ENCODE data around the gene MAML1. TPM values are rescaled to one million over a fixed set of nuclear protein-coding genes. Genes with fewer than 3 reads are reported as not detected.

MAML1 gene
- total RNA-seq, 1 donor from 2014 or later = 26.0 TPM

DNA sequence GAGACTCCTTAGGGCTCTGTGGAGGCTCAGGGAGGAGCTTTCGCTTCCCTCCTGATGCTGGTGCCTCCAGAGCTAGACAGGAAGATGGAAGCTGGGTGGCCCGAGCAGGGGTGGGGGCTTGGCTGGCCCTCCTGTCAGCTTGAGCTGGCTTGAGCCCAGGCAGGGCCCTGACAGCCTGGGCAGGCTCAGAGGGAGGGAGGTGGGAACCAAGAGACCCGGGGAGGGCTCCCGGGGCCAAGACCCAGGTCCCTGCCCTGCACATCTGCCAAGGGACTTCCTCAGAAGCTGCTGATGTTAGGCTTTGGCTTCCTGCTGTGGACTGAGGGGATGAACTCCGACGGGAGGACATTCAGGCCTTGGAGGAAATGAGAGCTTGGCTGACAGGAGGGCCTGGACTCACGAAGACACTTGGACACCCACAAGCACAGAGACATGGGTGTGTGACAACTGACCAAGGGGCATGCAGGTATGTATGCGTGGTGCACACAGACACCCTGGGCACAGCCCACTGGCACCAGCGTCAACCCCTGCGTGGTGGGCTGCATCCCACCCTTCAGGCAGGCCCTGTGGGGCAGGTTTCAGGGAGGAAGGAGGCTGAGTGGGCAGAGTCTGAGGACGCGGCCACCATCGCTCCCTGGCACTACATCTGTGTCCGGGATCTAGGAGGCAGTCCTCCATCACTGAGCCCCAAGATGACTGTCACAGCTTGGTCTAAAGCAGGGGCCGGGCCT is 59.4 kb downstream of the MAML1 start:
- H3K9me3 ChIP-seq (ENCODE audit: insufficient read depth, low read depth, low read length) = no peaks in the 10 kb centered on the region
- FAIRE-seq (no peak), DNase-seq (ENCODE audit: low read depth) (no peak)
- H3K27ac Mint-ChIP-seq (ENCODE audit: unreplicated experiment) = no peak overlapping the region
- H3K4me1 ChIP-seq (ENCODE audit: insufficient read depth, low read length) = peaks cover 15% of the 10 kb centered on the region
- H4K20me1 ChIP-seq (ENCODE audit: insufficient read depth, low read length) = peaks cover 10% of the 10 kb centered on the region
- no peaks in the 10 kb centered on the region for H3K9me3 Mint-ChIP-seq (ENCODE audit: unreplicated experiment)
- TF ChIP-seq, protein P1, sequence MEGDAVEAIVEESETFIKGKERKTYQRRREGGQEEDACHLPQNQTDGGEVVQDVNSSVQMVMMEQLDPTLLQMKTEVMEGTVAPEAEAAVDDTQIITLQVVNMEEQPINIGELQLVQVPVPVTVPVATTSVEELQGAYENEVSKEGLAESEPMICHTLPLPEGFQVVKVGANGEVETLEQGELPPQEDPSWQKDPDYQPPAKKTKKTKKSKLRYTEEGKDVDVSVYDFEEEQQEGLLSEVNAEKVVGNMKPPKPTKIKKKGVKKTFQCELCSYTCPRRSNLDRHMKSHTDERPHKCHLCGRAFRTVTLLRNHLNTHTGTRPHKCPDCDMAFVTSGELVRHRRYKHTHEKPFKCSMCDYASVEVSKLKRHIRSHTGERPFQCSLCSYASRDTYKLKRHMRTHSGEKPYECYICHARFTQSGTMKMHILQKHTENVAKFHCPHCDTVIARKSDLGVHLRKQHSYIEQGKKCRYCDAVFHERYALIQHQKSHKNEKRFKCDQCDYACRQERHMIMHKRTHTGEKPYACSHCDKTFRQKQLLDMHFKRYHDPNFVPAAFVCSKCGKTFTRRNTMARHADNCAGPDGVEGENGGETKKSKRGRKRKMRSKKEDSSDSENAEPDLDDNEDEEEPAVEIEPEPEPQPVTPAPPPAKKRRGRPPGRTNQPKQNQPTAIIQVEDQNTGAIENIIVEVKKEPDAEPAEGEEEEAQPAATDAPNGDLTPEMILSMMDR (IDR thresholded peaks at IDR 0.05; ENCODE audit: insufficient read depth, low read depth, low read length) = no peak
- TF ChIP-seq EZH2 (IDR thresholded peaks at IDR 0.05; ENCODE audit: insufficient read depth, low read length) = no peak
- no peak overlapping the region for H3K4me3 ChIP-seq (ENCODE audit: insufficient read depth, low read depth, low read length)
- H2AFZ ChIP-seq (ENCODE audit: low read depth, low read length) = no peak overlapping the region
- no peaks in the 10 kb centered on the region for H3K27me3 ChIP-seq (ENCODE audit: insufficient read depth, low read length)
- H3K4me1 Mint-ChIP-seq (ENCODE audit: low read depth, unreplicated experiment) = peaks cover 4% of the 10 kb centered on the region
- H3K9ac ChIP-seq (ENCODE audit: low read length) = no peak overlapping the region
- H3K4me3 Mint-ChIP-seq (ENCODE audit: unreplicated experiment) = no peak overlapping the region
- no peaks in the 10 kb centered on the region for H3K36me3 ChIP-seq (ENCODE audit: insufficient read depth, low read length)
- no peak overlapping the region for H3K27ac ChIP-seq (ENCODE audit: low read depth, low read length)
- no peak overlapping the region for H3K4me2 ChIP-seq (ENCODE audit: low read length)
- H3K27me3 Mint-ChIP-seq (ENCODE audit: low read depth, unreplicated experiment) = no peaks in the 10 kb centered on the region
- H3K36me3 Mint-ChIP-seq (ENCODE audit: low read depth, unreplicated experiment) = peaks cover 3% of the 10 kb centered on the region
- no peaks in the 10 kb centered on the region for H3K79me2 ChIP-seq (ENCODE audit: insufficient read depth, low read length)

DNA sequence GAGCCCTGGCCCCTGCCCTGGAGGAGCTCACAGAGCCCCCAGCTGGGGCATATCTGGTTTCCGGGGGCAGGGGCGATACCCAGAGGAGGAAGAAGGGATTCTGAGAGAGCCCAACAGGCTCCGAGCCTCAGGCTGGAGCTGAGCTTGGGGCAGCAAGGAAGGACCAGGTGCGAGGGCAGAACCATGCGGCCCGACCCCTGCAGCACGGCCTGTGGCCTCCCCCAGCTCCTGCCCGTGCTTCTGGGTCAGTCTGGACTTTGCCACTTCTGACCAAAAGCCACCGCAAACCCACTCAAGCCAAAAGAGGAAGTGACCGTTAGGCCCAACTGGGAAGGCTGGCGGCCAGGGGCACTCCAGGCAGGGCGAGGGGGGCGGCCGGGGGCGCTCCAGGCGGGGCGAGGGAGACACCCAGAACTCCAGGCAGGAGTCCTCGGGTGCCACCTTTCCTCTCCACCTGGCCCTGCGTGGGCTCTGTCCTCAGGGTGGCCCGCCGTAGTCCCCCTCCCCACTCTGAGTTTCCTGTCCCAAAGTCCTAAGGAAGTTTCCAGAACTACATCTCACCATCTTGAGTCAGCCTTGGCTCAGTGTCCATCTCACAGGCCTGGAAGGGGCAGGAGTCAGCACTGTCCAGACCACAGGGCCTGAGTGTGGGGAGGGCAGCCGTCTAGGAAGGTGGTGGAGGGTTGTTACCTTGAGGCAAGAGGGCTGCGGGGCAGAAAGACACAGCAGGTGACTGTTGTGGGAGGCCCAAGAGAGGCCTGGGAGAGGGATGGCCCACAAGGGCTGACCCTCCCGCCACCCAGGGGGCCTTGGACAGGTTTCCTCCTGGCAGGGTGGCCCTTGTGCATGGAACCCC is 60.2 kb downstream of the MAML1 start:
- H3K27me3 ChIP-seq (ENCODE audit: insufficient read depth, low read length) = no peaks in the 10 kb centered on the region
- DNase-seq (ENCODE audit: low read depth) = no peak
- no peak overlapping the region for H3K27ac ChIP-seq (ENCODE audit: low read depth, low read length)
- no peaks in the 10 kb centered on the region for H3K9me3 ChIP-seq (ENCODE audit: insufficient read depth, low read depth, low read length)
- peak overlapping the region; percentile 27 for H3K4me2 ChIP-seq (ENCODE audit: low read length)
- Mint-ChIP-seq H3K27ac (ENCODE audit: unreplicated experiment) (no peak overlapping the region), H3K27me3 (ENCODE audit: low read depth, unreplicated experiment) (no peaks in the 10 kb centered on the region), H3K9me3 (ENCODE audit: unreplicated experiment) (no peaks in the 10 kb centered on the region), H3K4me3 (ENCODE audit: unreplicated experiment) (no peak overlapping the region), H3K36me3 (ENCODE audit: low read depth, unreplicated experiment) (peaks cover 3% of the 10 kb centered on the region), H3K4me1 (ENCODE audit: low read depth, unreplicated experiment) (peaks cover 5% of the 10 kb centered on the region)
- H3K79me2 ChIP-seq (ENCODE audit: insufficient read depth, low read length) = no peaks in the 10 kb centered on the region
- no peak overlapping the region for H3K9ac ChIP-seq (ENCODE audit: low read length)
- H2AFZ ChIP-seq (ENCODE audit: low read depth, low read length) = no peak overlapping the region
- H3K4me3 ChIP-seq (ENCODE audit: insufficient read depth, low read depth, low read length) = no peak overlapping the region
- H3K36me3 ChIP-seq (ENCODE audit: insufficient read depth, low read length) = no peaks in the 10 kb centered on the region
- TF ChIP-seq, protein P1 (IDR thresholded peaks at IDR 0.05; ENCODE audit: insufficient read depth, low read depth, low read length) = no peak
- TF ChIP-seq EZH2 (IDR thresholded peaks at IDR 0.05; ENCODE audit: insufficient read depth, low read length) = no peak
- H4K20me1 ChIP-seq (ENCODE audit: insufficient read depth, low read length) = peaks cover 12% of the 10 kb centered on the region
- H3K4me1 ChIP-seq (ENCODE audit: insufficient read depth, low read length) = peaks cover 15% of the 10 kb centered on the region
- no peak for FAIRE-seq

Data from astrocyte (in vitro differentiated cells and primary cell).